Gastrocnemius medialis (tissue), 4 donors: Measurements from ENCODE around the gene NHLRC2.

ENCODE experiments used
- CTCF ChIP-seq, 5 experiments: fragments of 450-650 bp in 3 of 5; fragments of 200-600 bp in 2 of 5; sonication (generic) in 2 of 5; IDR thresholded peaks in 4 of 5; conservative IDR thresholded peaks in 1 of 5; 1 replicate in 4 of 5; 2 replicates in 1 of 5; pipeline ENCODE4 v1.5.1; 2016 to 2019; ENCODE audit warnings: antibody characterized with exemption in 5 of 5, mild to moderate bottlenecking in 3 of 5, moderate library complexity in 3 of 5
- POLR2A ChIP-seq, 2 donors: fragments of 450-650 bp; IDR thresholded peaks; one replicate each; pipeline ENCODE4 v1.6.1; 2017; ENCODE audit warnings: antibody characterized with exemption in 2 of 2, mild to moderate bottlenecking in 2 of 2, moderate library complexity in 2 of 2

DNA sequence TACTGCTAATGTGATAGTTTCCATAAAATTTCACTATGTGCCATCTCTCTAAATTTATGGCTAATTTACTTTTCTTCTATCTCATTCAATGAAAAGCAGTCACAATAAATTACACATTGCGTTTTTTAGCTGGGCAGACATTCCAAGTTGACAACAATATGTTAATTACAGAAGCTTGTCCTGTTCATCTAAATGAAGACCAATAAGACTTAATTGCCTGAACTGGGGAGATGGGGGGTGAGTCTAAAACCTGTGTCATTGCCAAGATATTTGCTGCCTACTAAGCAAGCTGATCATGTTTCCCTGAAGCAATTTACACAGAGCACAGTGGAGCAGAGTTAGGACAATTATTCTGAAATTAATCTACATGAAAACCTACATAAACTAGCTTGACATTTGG is 99.9 kb downstream of the NHLRC2 start:
- TF ChIP-seq CTCF (IDR thresholded peaks at IDR 0.05 in 4 of 5, conservative IDR thresholded peaks at IDR 0.05 in 1 of 5) (no peak), POLR2A (IDR thresholded peaks at IDR 0.05) (no peak)
